HEK293T (cell line): ENCODE measurements around the gene IGFBP5.

Experiments used
- CTCF ChIA-PET: fragments of 350-600 bp; formaldehyde crosslinking; extraction: SDS; loops from one replicate; lab custom pipeline; 2021; ENCODE audit warnings: antibody characterized with exemption, inconsistent platforms; lab: Yijun Ruan, JAX
- POLR2A ChIA-PET: fragments of 350-600 bp; formaldehyde crosslinking; extraction: SDS; loops from one replicate; lab custom pipeline; 2020; ENCODE audit warnings: antibody characterized with exemption, inconsistent platforms; lab: Yijun Ruan, JAX
- DNase-seq: peaks from one replicate; pipeline ENCODE4 v3.0.0; 2012; ENCODE audit warnings: mixed read lengths; ENCODE audit errors: extremely low spot score
- ARNT ChIP-seq: fragments of 450-650 bp; IDR thresholded peaks from 2 replicates; pipeline ENCODE4 v1.6.1; 2017; ENCODE audit warnings: mild to moderate bottlenecking
- BHLHE40 ChIP-seq: fragments of 450-650 bp; IDR thresholded peaks from 2 replicates; pipeline ENCODE4 v1.6.1; 2016; ENCODE audit warnings: mild to moderate bottlenecking, moderate library complexity, borderline replicate concordance
- CTBP1 ChIP-seq: fragments of 450-650 bp; IDR thresholded peaks from 2 replicates; pipeline ENCODE4 v1.6.1; 2016; ENCODE audit warnings: borderline replicate concordance
- ELF4 ChIP-seq: fragments of 450-650 bp; IDR thresholded peaks from 2 replicates; pipeline ENCODE4 v1.6.1; 2017; ENCODE audit warnings: antibody characterized with exemption
- FOXA1 ChIP-seq: fragments of 450-650 bp; IDR thresholded peaks from 2 replicates; pipeline ENCODE4 v1.6.1; 2016; ENCODE audit warnings: mild to moderate bottlenecking
- FOXK2 ChIP-seq: fragments of 450-650 bp; IDR thresholded peaks from 2 replicates; pipeline ENCODE4 v1.6.1; 2016; ENCODE audit warnings: mild to moderate bottlenecking
- FOXM1 ChIP-seq: fragments of 450-650 bp; IDR thresholded peaks from 2 replicates; pipeline ENCODE4 v1.6.1; 2017; ENCODE audit warnings: mild to moderate bottlenecking, borderline replicate concordance
- HDGF ChIP-seq: fragments of 450-650 bp; IDR thresholded peaks from 2 replicates; pipeline ENCODE4 v1.6.1; 2017; ENCODE audit warnings: antibody characterized with exemption, borderline replicate concordance
- L3MBTL2 ChIP-seq: fragments of 450-650 bp; conservative IDR thresholded peaks from 2 replicates; pipeline ENCODE4 v1.6.1; 2016; ENCODE audit warnings: mild to moderate bottlenecking
- LEF1 ChIP-seq: fragments of 450-650 bp; IDR thresholded peaks from 2 replicates; pipeline ENCODE4 v1.6.1; 2017; ENCODE audit warnings: mild to moderate bottlenecking, borderline replicate concordance
- NFRKB ChIP-seq: fragments of 450-650 bp; IDR thresholded peaks from 2 replicates; pipeline ENCODE4 v1.6.1; 2016; ENCODE audit warnings: mild to moderate bottlenecking, moderate library complexity
- SP1 ChIP-seq: fragments of 450-650 bp; IDR thresholded peaks from 2 replicates; pipeline ENCODE4 v1.6.1; 2017
- SUZ12 ChIP-seq: fragments of 450-650 bp; IDR thresholded peaks from 2 replicates; pipeline ENCODE4 v1.6.1; 2016; ENCODE audit warnings: mild to moderate bottlenecking
- TARDBP ChIP-seq: fragments of 450-650 bp; IDR thresholded peaks from 2 replicates; pipeline ENCODE4 v1.6.1; 2016
- ZNF384 ChIP-seq: fragments of 450-650 bp; IDR thresholded peaks from 2 replicates; pipeline ENCODE4 v1.6.1; 2016
- TF ChIP-seq, protein P1 (sequence below): fragments of 450-650 bp; IDR thresholded peaks from 2 replicates; pipeline ENCODE4 v1.6.1; 2016

Gene IGFBP5

DNA sequence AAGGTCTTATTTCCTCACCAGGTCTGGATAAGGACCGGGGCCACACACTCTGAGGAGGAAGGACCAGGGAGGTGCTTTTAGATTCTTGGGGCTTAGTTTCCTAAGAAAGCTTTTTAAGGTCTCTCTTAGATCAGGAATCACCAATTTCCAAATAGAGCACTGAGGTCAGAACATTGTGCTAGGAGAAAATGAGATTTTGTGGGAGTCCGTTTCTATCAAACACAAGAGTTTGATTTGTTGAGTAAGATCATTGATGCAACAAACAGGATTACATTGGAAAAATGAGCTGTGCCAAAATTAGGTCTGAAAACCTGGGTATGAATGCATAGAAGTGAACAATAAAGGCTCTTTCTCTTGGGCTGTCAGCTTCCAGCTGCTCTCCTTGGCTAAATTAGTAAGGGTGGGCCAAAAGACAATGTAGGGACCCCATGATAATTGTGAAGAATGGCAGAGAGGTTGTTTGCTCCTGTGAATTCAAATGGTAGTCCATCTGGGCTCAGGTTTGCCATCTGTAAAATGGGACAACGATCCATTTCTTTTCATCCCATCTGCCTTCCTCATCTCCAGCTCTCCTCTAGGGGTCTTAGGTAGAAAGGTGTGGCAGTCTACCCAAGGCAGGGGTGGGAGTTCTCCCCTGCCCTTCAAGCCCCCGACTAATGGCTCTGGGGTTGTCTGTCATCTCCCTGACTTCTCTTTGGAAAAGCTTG, 42.1 kb downstream of the IGFBP5 start:
- ChIA-PET POLR2A (no interaction called here), CTCF (no interaction called here)
- TF ChIP-seq, protein P1, sequence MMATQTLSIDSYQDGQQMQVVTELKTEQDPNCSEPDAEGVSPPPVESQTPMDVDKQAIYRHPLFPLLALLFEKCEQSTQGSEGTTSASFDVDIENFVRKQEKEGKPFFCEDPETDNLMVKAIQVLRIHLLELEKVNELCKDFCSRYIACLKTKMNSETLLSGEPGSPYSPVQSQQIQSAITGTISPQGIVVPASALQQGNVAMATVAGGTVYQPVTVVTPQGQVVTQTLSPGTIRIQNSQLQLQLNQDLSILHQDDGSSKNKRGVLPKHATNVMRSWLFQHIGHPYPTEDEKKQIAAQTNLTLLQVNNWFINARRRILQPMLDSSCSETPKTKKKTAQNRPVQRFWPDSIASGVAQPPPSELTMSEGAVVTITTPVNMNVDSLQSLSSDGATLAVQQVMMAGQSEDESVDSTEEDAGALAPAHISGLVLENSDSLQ: no peak
- TF ChIP-seq FOXK2: no peak
- no peak for TF ChIP-seq FOXM1
- no peak for TF ChIP-seq CTBP1
- no peak for TF ChIP-seq ARNT
- TF ChIP-seq ZNF384: no peak
- TF ChIP-seq TARDBP: no peak
- no peak for TF ChIP-seq FOXA1
- no peak for TF ChIP-seq ELF4
- TF ChIP-seq SUZ12: no peak
- no peak for TF ChIP-seq L3MBTL2
- TF ChIP-seq SP1: no peak
- TF ChIP-seq LEF1: no peak
- no peak for TF ChIP-seq NFRKB
- no peak for TF ChIP-seq HDGF
- DNase-seq: no peak

- DNase-seq: no peak
- CTCF ChIA-PET: no interaction called here
- POLR2A ChIA-PET: no interaction called here
- no peak for TF ChIP-seq FOXK2
- no peak for TF ChIP-seq TARDBP
- no peak for TF ChIP-seq BHLHE40
- no peak for TF ChIP-seq LEF1
- no peak for TF ChIP-seq FOXA1
- TF ChIP-seq FOXM1: no peak
- no peak for TF ChIP-seq SUZ12
- TF ChIP-seq, protein P1: no peak
These were observed 42.8 kb downstream of the IGFBP5 start for GRCh38 chr2:216652566-216652965.

DNA sequence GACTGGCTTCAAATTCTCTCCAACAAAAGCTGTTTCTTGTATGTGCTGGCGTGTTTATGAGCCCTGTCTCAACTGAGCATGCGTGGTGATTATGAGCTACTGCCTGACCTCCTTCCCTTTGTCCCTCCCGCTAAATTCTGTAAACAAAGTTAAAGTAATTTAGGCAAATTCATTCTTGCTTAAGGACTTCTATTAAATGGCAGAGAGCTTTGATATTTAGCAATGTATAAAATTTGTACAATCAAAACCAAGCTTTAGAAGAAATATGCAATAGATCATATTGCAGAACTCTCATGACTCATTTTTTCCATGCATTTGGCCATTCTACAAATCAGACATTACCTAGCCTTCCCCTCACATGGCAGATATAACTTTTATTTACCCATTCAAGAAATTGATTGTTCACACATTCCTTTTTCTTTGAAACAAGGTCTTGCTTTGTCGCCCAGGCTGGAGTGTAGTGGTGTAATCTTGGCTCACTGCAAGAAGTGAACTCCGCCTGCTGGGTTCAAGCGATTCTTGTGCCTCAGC, 43.9 kb downstream of the IGFBP5 start:
- DNase-seq: no peak
- TF ChIP-seq TARDBP (no peak), SP1 (no peak), BHLHE40 (no peak), SUZ12 (no peak), FOXA1 (no peak), FOXM1 (no peak), L3MBTL2 (no peak), ARNT (no peak), ELF4 (no peak), FOXK2 (no peak), CTBP1 (no peak), LEF1 (no peak), HDGF (no peak), NFRKB (no peak), ZNF384 (no peak)
- TF ChIP-seq, protein P1: no peak
- ChIA-PET POLR2A (no interaction called here), CTCF (interaction anchor here (0.6 to 1.0 kb wide), 4 partner anchors 16 to 622 kb away, joined by 3 to 5 read pairs (median 4); no protein-coding TSS in a partner anchor)

GRCh38 chr2:216650626-216651257, 44.6 kb downstream of the IGFBP5 start:
- ChIA-PET POLR2A (no interaction called here), CTCF (interaction anchor here (0.6 to 1.0 kb wide), 2 partner anchors 23 to 621 kb away, joined by 3 to 4 read pairs; no protein-coding TSS in a partner anchor)
- TF ChIP-seq ARNT (no peak), FOXA1 (no peak), CTBP1 (no peak), LEF1 (no peak), L3MBTL2 (no peak), FOXK2 (no peak), BHLHE40 (no peak), SP1 (no peak), NFRKB (no peak), SUZ12 (no peak), FOXM1 (no peak), HDGF (no peak), TARDBP (no peak), ZNF384 (no peak)
- TF ChIP-seq, protein P1: no peak
- DNase-seq: no peak

- ChIA-PET CTCF (no interaction called here), POLR2A (interaction anchor here (1.1 kb wide), 1 partner anchor 151 kb away, joined by 3 read pairs; the partner anchor contains the start of gene RPL37A)
- TF ChIP-seq ZNF384 (no peak), FOXK2 (no peak), NFRKB (no peak), L3MBTL2 (no peak), FOXM1 (no peak), FOXA1 (no peak), LEF1 (no peak), TARDBP (no peak)
- TF ChIP-seq, protein P1: no peak
- DNase-seq: no peak
These were observed 45.8 kb downstream of the IGFBP5 start for GRCh38 chr2:216649574-216649973.
